Osteoblast (primary cell): ENCODE measurements around the gene NEURL2. TPM values are rescaled to one million over a fixed set of nuclear protein-coding genes. Genes with fewer than 3 reads are reported as not detected.

Experiments
- DNase-seq: peaks from one replicate; pipeline ENCODE4 v3.0.0; 2011; ENCODE audit warnings: low spot score, mixed read lengths; ENCODE audit not compliant: insufficient read length; ENCODE audit errors: missing footprints
- H2AFZ ChIP-seq: 2 replicates; pipeline ENCODE4 v1.6.0; 2011; ENCODE audit warnings: mild to moderate bottlenecking, low read length
- H3K27ac ChIP-seq: 2 replicates; pipeline ENCODE4 v1.5.1; 2011; ENCODE audit warnings: mild to moderate bottlenecking, low read depth, low read length, moderate library complexity
- H3K27me3 ChIP-seq: 2 replicates; pipeline ENCODE4 v1.6.0; 2012; ENCODE audit warnings: mild to moderate bottlenecking, control low read depth, inconsistent platforms, low read length, moderate library complexity; ENCODE audit not compliant: insufficient read depth
- H3K36me3 ChIP-seq: 2 replicates; pipeline ENCODE4 v1.5.1; 2011; ENCODE audit warnings: mild to moderate bottlenecking, low read length, control low read depth, moderate library complexity; ENCODE audit not compliant: insufficient read depth
- H3K4me1 ChIP-seq: 2 replicates; pipeline ENCODE4 v1.5.1; 2011; ENCODE audit warnings: mild to moderate bottlenecking, low read length, control low read depth, moderate library complexity; ENCODE audit not compliant: insufficient read depth
- H3K4me2 ChIP-seq: 2 replicates; pipeline ENCODE4 v1.6.0; 2011; ENCODE audit warnings: mild to moderate bottlenecking, low read length; ENCODE audit not compliant: insufficient read depth
- H3K4me3 ChIP-seq: fragments of 200-600 bp; sonication (generic); 3 replicates; pipeline ENCODE4 v1.5.1; 2012; ENCODE audit warnings: mild to moderate bottlenecking, low read length, inconsistent platforms; ENCODE audit not compliant: insufficient read depth
- H3K79me2 ChIP-seq: 2 replicates; pipeline ENCODE4 v1.6.0; 2012; ENCODE audit warnings: mild to moderate bottlenecking, low read length, control low read depth, inconsistent platforms; ENCODE audit not compliant: insufficient read depth
- H3K9me3 ChIP-seq: 2 replicates; pipeline ENCODE4 v1.5.1; 2011; ENCODE audit warnings: low read depth, low read length, control low read depth
- H4K20me1 ChIP-seq: 2 replicates; pipeline ENCODE4 v1.6.0; 2012; ENCODE audit warnings: mild to moderate bottlenecking, low read length, control low read depth; ENCODE audit not compliant: insufficient read depth
- total RNA-seq: library from RNA; depleted of rRNA; stranded (reverse); fragments of >200 nt; gene quantifications from 2 replicates; pipeline ENCODE4 v1.2.3, GENCODE V29; 2012
- TF ChIP-seq, protein P1 (sequence below): IDR thresholded peaks from 2 replicates; pipeline ENCODE4 v1.5.1; 2011; ENCODE audit warnings: mild to moderate bottlenecking, low read depth, low read length, moderate library complexity; ENCODE audit errors: extremely low read depth

NEURL2 gene
- total RNA-seq, 1 donor = 4.7 TPM

- Histone ChIP-seq H4K20me1 (peaks cover 2% of the 10 kb centered on the region), H3K4me2 (no peak overlapping the region), H3K36me3 (peaks cover 54% of the 10 kb centered on the region), H3K27me3 (no peaks in the 10 kb centered on the region), H3K4me3 (no peak overlapping the region), H3K4me1 (peaks cover 11% of the 10 kb centered on the region), H3K9me3 (no peaks in the 10 kb centered on the region), H2AFZ (no peak overlapping the region), H3K27ac (no peak overlapping the region), H3K79me2 (no peaks in the 10 kb centered on the region)
- DNase-seq = no peak
- TF ChIP-seq, protein P1, sequence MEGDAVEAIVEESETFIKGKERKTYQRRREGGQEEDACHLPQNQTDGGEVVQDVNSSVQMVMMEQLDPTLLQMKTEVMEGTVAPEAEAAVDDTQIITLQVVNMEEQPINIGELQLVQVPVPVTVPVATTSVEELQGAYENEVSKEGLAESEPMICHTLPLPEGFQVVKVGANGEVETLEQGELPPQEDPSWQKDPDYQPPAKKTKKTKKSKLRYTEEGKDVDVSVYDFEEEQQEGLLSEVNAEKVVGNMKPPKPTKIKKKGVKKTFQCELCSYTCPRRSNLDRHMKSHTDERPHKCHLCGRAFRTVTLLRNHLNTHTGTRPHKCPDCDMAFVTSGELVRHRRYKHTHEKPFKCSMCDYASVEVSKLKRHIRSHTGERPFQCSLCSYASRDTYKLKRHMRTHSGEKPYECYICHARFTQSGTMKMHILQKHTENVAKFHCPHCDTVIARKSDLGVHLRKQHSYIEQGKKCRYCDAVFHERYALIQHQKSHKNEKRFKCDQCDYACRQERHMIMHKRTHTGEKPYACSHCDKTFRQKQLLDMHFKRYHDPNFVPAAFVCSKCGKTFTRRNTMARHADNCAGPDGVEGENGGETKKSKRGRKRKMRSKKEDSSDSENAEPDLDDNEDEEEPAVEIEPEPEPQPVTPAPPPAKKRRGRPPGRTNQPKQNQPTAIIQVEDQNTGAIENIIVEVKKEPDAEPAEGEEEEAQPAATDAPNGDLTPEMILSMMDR = no peak
These were observed 45.6 kb downstream of the NEURL2 start for GRCh38 chr20:45845452-45845851.

DNA sequence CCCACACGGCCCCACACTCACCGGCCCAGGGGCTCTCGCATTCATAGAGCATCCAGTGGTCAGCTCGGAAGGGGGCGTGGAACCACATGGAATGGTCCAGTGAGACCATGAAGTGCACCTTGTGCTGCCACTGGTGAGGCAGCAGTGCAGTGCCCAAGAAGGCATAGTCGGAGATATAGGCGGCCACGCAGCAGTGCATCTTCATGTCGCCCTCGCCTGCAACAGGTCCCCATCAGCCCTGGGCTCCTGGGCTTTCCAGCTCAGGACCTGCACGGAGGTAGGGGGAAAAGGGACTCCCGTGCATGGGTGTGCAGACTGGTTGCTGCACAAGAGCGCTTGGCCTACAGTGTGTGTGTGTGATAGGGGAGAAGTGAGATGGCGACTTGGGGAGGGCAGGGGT is 47.5 kb downstream of the NEURL2 start:
- no peaks in the 10 kb centered on the region for H3K27me3 ChIP-seq
- DNase-seq = peak; percentile 41
- no peaks in the 10 kb centered on the region for H3K79me2 ChIP-seq
- no peak overlapping the region for H3K27ac ChIP-seq
- TF ChIP-seq, protein P1 = no peak
- peaks cover 5% of the 10 kb centered on the region for H4K20me1 ChIP-seq
- H3K4me1 ChIP-seq = peaks cover 11% of the 10 kb centered on the region
- H3K36me3 ChIP-seq = peaks cover 61% of the 10 kb centered on the region
- H3K4me3 ChIP-seq = no peak overlapping the region
- H2AFZ ChIP-seq = no peak overlapping the region
- H3K4me2 ChIP-seq = no peak overlapping the region
- no peaks in the 10 kb centered on the region for H3K9me3 ChIP-seq

DNA sequence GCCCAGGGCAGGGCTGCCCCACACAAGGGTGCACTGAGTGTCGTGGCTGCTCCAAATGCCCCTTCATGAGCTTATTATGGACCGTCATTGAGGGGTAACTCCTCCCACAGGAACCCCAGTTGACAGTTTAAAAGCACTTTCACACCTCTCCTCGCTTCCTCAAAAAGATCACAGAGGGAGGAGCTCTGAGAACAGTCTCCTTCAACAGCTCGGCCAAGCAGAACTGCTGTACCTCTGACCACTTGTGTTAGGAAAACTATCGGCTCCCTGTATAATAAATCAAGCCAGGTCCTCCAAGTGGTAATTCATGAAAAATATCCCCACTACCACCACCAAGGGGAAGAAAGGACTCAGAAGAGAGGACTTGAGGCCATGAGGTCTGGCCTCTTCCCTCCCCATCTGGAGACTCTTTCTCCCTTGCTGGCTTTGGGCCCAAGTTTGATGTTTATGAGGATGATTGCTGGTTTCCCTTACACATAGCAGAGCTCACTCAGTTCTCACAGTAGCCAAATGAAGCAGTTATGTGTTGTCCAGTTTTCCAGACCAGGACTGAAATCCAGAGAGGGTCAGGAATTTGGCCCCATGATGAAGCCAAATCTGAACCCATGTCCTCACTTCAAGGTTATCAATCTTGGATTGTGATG is 48.7 kb downstream of the NEURL2 start:
- TF ChIP-seq, protein P1 = no peak
- no peaks in the 10 kb centered on the region for H3K9me3 ChIP-seq

GRCh38 chr20:45841407-45842129 is 49.4 kb downstream of the NEURL2 start:
- DNase-seq = no peak
- H3K4me1 ChIP-seq = peaks cover 15% of the 10 kb centered on the region
- no peaks in the 10 kb centered on the region for H3K9me3 ChIP-seq
- H2AFZ ChIP-seq = no peak overlapping the region
- TF ChIP-seq, protein P1 = no peak
- H3K27ac ChIP-seq = no peak overlapping the region
- H3K79me2 ChIP-seq = peaks cover 2% of the 10 kb centered on the region
- H4K20me1 ChIP-seq = peaks cover 14% of the 10 kb centered on the region
- peaks cover 60% of the 10 kb centered on the region for H3K36me3 ChIP-seq
- no peak overlapping the region for H3K4me3 ChIP-seq
- H3K4me2 ChIP-seq = no peak overlapping the region
- no peaks in the 10 kb centered on the region for H3K27me3 ChIP-seq

More for the DNA sequence above, 48.7 kb downstream of the NEURL2 start:
- Histone ChIP-seq H3K4me1 (peaks cover 11% of the 10 kb centered on the region), H3K36me3 (peaks cover 57% of the 10 kb centered on the region), H3K27ac (peak overlapping the region; percentile 2), H4K20me1 (peaks cover 7% of the 10 kb centered on the region), H3K79me2 (peaks cover 2% of the 10 kb centered on the region), H3K27me3 (no peaks in the 10 kb centered on the region), H3K4me2 (no peak overlapping the region), H2AFZ (no peak overlapping the region), H3K4me3 (no peak overlapping the region)
- peak; percentile 73 for DNase-seq
